Measurements from ENCODE around the gene SLC9A9.

DNA sequence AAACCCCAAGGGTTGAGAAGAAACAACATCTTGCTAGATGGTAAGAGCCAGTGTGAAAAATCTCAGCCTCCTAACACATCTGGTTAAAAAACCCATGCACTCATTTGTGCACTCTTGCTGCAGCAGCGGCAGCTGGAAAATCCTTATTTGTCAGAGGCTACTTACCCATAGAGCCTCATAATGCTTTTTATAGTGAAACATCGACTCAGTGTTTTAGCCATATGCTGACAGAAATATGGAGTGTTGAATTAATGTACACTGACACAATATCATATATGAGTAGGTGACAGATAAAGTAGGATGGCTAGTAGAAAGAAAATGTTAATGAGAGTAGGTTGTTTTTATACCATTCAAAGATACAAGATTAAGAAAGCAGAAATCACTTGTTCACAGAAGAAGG lies 13.0 kb downstream of the SLC9A9 start:
- TF ChIP-seq, protein P1, sequence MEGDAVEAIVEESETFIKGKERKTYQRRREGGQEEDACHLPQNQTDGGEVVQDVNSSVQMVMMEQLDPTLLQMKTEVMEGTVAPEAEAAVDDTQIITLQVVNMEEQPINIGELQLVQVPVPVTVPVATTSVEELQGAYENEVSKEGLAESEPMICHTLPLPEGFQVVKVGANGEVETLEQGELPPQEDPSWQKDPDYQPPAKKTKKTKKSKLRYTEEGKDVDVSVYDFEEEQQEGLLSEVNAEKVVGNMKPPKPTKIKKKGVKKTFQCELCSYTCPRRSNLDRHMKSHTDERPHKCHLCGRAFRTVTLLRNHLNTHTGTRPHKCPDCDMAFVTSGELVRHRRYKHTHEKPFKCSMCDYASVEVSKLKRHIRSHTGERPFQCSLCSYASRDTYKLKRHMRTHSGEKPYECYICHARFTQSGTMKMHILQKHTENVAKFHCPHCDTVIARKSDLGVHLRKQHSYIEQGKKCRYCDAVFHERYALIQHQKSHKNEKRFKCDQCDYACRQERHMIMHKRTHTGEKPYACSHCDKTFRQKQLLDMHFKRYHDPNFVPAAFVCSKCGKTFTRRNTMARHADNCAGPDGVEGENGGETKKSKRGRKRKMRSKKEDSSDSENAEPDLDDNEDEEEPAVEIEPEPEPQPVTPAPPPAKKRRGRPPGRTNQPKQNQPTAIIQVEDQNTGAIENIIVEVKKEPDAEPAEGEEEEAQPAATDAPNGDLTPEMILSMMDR (IDR thresholded peaks at IDR 0.05), result no peak
- TF ChIP-seq EP300 (IDR thresholded peaks at IDR 0.05), result no peak
- TF ChIP-seq POLR2A (IDR thresholded peaks at IDR 0.05), result no peak

Data from gastroesophageal sphincter (tissue), 3 donors.